ENCODE measurements around the gene NUDT12.

GRCh38 chr5:103532086-103532734 lies 30.4 kb downstream of the NUDT12 start:
- TF ChIP-seq, protein P1, sequence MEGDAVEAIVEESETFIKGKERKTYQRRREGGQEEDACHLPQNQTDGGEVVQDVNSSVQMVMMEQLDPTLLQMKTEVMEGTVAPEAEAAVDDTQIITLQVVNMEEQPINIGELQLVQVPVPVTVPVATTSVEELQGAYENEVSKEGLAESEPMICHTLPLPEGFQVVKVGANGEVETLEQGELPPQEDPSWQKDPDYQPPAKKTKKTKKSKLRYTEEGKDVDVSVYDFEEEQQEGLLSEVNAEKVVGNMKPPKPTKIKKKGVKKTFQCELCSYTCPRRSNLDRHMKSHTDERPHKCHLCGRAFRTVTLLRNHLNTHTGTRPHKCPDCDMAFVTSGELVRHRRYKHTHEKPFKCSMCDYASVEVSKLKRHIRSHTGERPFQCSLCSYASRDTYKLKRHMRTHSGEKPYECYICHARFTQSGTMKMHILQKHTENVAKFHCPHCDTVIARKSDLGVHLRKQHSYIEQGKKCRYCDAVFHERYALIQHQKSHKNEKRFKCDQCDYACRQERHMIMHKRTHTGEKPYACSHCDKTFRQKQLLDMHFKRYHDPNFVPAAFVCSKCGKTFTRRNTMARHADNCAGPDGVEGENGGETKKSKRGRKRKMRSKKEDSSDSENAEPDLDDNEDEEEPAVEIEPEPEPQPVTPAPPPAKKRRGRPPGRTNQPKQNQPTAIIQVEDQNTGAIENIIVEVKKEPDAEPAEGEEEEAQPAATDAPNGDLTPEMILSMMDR (IDR thresholded peaks at IDR 0.05), result no peak
- TF ChIP-seq KDM1A (IDR thresholded peaks at IDR 0.05; ENCODE audit: low read depth) (no peak), EP300 (IDR thresholded peaks at IDR 0.05) (no peak)

Data from A549 (cell line).